Panc1 (cell line): ENCODE results near the gene ARPC1B. TPM values are rescaled to one million over a fixed set of nuclear protein-coding genes. Genes with fewer than 3 reads are reported as not detected.

Experiments
- ATAC-seq: fragments of 200-7000 bp; cut with Tn5 transposase; 2 replicates; pipeline ENCODE4 v1.9.1; 2020; ENCODE audit warnings: mild to moderate bottlenecking, moderate library complexity
- BruUV-seq: library from RNA; stranded (reverse); fragments of 400-500 nt; replicated peaks from 2 replicates; lab custom pipeline; 2021; lab: Mats Ljungman, UMichigan
- CTCF ChIA-PET: fragments of 300-600 bp; sonication (Branson Sonifier 250); formaldehyde crosslinking; loops from one replicate; lab custom pipeline; 2022; ENCODE audit warnings: antibody characterized with exemption; lab: Charles Lee
- POLR2A ChIA-PET: fragments of 300-600 bp; sonication (Branson Sonifier 250); formaldehyde crosslinking; loops from one replicate; lab custom pipeline; 2022; ENCODE audit warnings: antibody characterized with exemption; lab: Charles Lee
- DNase-seq: peaks from one replicate; pipeline ENCODE4 v3.0.0-alpha.2; 2010; ENCODE audit warnings: low read depth, low spot score
- H3K27ac ChIP-seq: 2 replicates; pipeline ENCODE4 v1.5.1; 2011; ENCODE audit warnings: mild to moderate bottlenecking, low read length, inconsistent platforms
- H3K27me3 ChIP-seq: fragments of 200-500 bp; sonication (Bioruptor generic); 2 replicates; pipeline ENCODE4 v1.6.0; 2014; ENCODE audit warnings: low read length, inconsistent platforms; ENCODE audit not compliant: control insufficient read depth, insufficient read depth
- H3K36me3 ChIP-seq: fragments of 200-500 bp; sonication (Bioruptor generic); 2 replicates; pipeline ENCODE4 v1.5.1; 2014; ENCODE audit warnings: inconsistent platforms, mild to moderate bottlenecking, low read length, moderate library complexity; ENCODE audit not compliant: control insufficient read depth, insufficient read depth
- H3K4me1 ChIP-seq: 2 replicates; pipeline ENCODE4 v1.5.1; 2011; ENCODE audit warnings: inconsistent platforms, mild to moderate bottlenecking, low read length, moderate library complexity; ENCODE audit not compliant: control insufficient read depth, insufficient read depth
- H3K4me3 ChIP-seq, 2 experiments: 2 replicates each; pipeline ENCODE4 v1.5.1; 2011 to 2012; ENCODE audit warnings: low read depth in 2 of 2, low read length in 2 of 2, mild to moderate bottlenecking in 2 of 2, inconsistent platforms in 1 of 2, moderate library complexity in 1 of 2
- H3K9me3 ChIP-seq: fragments of 200-500 bp; sonication (Bioruptor generic); 2 replicates; pipeline ENCODE4 v1.5.1; 2014; ENCODE audit warnings: low read depth, mild to moderate bottlenecking, inconsistent platforms, low read length, moderate library complexity; ENCODE audit not compliant: control insufficient read depth, insufficient read depth
- CTCF ChIP-seq: fragments of 450-650 bp; IDR thresholded peaks from 2 replicates; pipeline ENCODE4 v1.5.1; 2017; ENCODE audit warnings: mild to moderate bottlenecking
- POLR2AphosphoS5 ChIP-seq: IDR thresholded peaks from 2 replicates; pipeline ENCODE4 v1.6.1; 2012; ENCODE audit warnings: mild to moderate bottlenecking, low read depth, low read length, moderate library complexity
- REST ChIP-seq, 2 experiments: IDR thresholded peaks; 2 replicates each; pipeline ENCODE4 v1.6.1; 2011 to 2012; ENCODE audit warnings: low read depth in 2 of 2, control low read depth in 1 of 2, low read length in 1 of 2, mild to moderate bottlenecking in 1 of 2, moderate library complexity in 1 of 2; ENCODE audit not compliant: insufficient read depth in 1 of 2
- SIN3A ChIP-seq: IDR thresholded peaks from 2 replicates; pipeline ENCODE4 v1.6.1; 2012; ENCODE audit warnings: low read depth, mild to moderate bottlenecking, low read length, moderate library complexity, borderline replicate concordance; ENCODE audit not compliant: insufficient read depth
- TCF7L2 ChIP-seq: IDR thresholded peaks from 2 replicates; pipeline ENCODE4 v1.6.1; 2011; ENCODE audit warnings: mild to moderate bottlenecking, low read depth, low read length, inconsistent platforms
- in situ Hi-C: cut with HindIII; loops from 2 replicates; pipeline ENCODE4 v1.10.0; 2016; ENCODE audit warnings: low sequenced_read_pairs, low pct_unique_long_range_greater_than_20kb
- intact Hi-C: fragments of 100-400 bp; cut with micrococcal nuclease; formaldehyde crosslinking; loops from one replicate; pipeline ENCODE4 v1.10.0; 2022; ENCODE audit not compliant: unreplicated experiment
- total RNA-seq: library from RNA; stranded (reverse); gene quantifications from one replicate; pipeline ENCODE4 v1.2.1, GENCODE V29; 2021; ENCODE audit not compliant: unreplicated experiment

ARPC1B gene
- total RNA-seq, 1 experiment from 2014 or later: 266 TPM

GRCh38 chr7:99363286-99363685 is 11.2 kb upstream of the ARPC1B start:
- ChIA-PET POLR2A (no interaction called here), CTCF (no interaction called here)
- Histone ChIP-seq H3K27ac (no peak overlapping the region), H3K4me1 (no peaks in the 10 kb centered on the region), H3K4me3 (no peak overlapping the region), H3K9me3 (no peaks in the 10 kb centered on the region), H3K27me3 (no peaks in the 10 kb centered on the region), H3K36me3 (peaks cover 14% of the 10 kb centered on the region; the same call in 1 of the 2 replicates)
- no TSS peak for BruUV-seq
- DNase-seq (no peak), ATAC-seq (no peak)
- intact Hi-C loops (no loop called here), in situ Hi-C loops (no loop called here)
- no peak for TF ChIP-seq REST (IDR thresholded peaks at IDR 0.05; ENCODE audit: insufficient read depth in 1 of 2, low read depth in 2 of 2, low read length in 1 of 2)
- TF ChIP-seq CTCF: no peak
- TF ChIP-seq POLR2AphosphoS5: no peak
- no peak for TF ChIP-seq SIN3A
- no peak for TF ChIP-seq TCF7L2

DNA sequence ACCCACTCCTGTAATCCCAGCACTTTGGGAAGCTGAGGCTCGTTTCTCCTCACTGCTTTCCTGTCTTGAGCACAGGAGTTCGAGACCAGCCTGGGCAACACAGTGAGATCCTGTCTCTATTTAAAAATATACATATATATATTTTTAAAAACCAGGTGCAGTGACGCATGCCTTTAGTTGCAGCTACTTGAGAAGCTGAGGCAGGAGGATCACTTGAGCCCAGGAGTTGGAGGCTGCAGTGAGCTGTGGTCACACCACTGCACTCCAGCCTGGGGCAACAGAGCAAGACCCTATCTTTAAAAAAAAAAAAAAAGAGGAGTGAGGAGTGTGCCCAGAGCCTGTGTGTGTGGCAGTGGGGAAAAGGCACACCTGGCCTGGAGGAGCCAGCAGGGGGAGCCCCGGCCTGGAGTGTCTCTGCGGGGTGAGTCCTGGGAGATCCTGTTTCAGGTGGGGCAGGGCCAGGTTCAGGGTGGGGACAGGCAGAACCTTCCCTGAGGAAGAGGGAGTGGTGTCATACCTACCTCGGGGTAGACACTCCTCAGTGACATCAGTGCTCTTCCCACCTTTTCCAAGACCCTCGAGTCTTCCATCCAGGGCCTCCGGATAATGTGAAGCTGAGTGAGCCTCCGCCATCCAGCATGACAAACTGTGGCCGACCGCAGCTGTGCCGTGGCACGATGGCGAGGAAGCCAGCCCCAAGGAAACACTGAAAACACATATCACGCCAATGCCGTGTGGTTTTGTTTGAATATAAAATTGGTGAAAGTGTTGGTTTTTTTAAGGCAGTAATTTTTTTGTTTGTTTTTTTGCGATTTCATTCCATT is 9.0 kb upstream of the ARPC1B start:
- Histone ChIP-seq H3K4me1 (0 out of 2 replicates have a peak, but pooled peaks cover 6% of the 10 kb centered on the region), H3K9me3 (no peaks in the 10 kb centered on the region), H3K4me3 (no peak overlapping the region), H3K27me3 (no peaks in the 10 kb centered on the region), H3K27ac (no peak overlapping the region), H3K36me3 (peaks cover 9% of the 10 kb centered on the region; the same call in 1 of the 2 replicates)
- intact Hi-C loops: no loop called here
- ChIA-PET CTCF (interaction anchor here (0.6 to 1.1 kb wide), 3 partner anchors 8 to 169 kb away, joined by 4 to 6 read pairs (median 4); no protein-coding TSS in a partner anchor), POLR2A (interaction anchor here (0.6 kb wide), 1 partner anchor 51 kb away, joined by 4 read pairs; no protein-coding TSS in a partner anchor)
- TF ChIP-seq SIN3A: no peak
- no peak for TF ChIP-seq TCF7L2
- no peak for TF ChIP-seq POLR2AphosphoS5
- TF ChIP-seq REST (IDR thresholded peaks at IDR 0.05; ENCODE audit: insufficient read depth in 1 of 2, low read depth in 2 of 2, low read length in 1 of 2): no peak
- TF ChIP-seq CTCF: no peak; the same call in 1 of the 2 replicates
- DNase-seq: no peak
- BruUV-seq: no TSS peak
- peak; percentile 76 for ATAC-seq
- in situ Hi-C loops: no loop called here
